GM18907 (cell line): ENCODE measurements around the gene LSM14B.
"Not testable (repeated sequence)": the region's sequence is repeated elsewhere in the genome, so short reads cannot be mapped to it uniquely, and the experiment has no call there.

ENCODE experiments used
- ATAC-seq: cut with Tn5 transposase; IDR thresholded peaks from one replicate; pipeline ENCODE4 v1.9.1; 2021; ENCODE audit warnings: mild to moderate bottlenecking, moderate library complexity; ENCODE audit not compliant: unreplicated experiment

Gene LSM14B

GRCh38 chr20:62143957-62144825 lies 21.9 kb downstream of the LSM14B start:
- ATAC-seq, result peak; percentile 21

GRCh38 chr20:62145688-62146018 lies 23.4 kb downstream of the LSM14B start:
- no peak for ATAC-seq

GRCh38 chr20:62146019-62146755 lies 23.9 kb downstream of the LSM14B start:
- no peak for ATAC-seq

GRCh38 chr20:62147125-62147524 lies 24.9 kb downstream of the LSM14B start:
- ATAC-seq, result no peak

GRCh38 chr20:62147528-62147927 lies 25.3 kb downstream of the LSM14B start:
- no peak for ATAC-seq

GRCh38 chr20:62148383-62148782 lies 26.1 kb downstream of the LSM14B start:
- ATAC-seq, result not testable (repeated sequence)

GRCh38 chr20:62148908-62149314 lies 26.6 kb downstream of the LSM14B start:
- no peak for ATAC-seq

GRCh38 chr20:62149532-62150309 lies 27.4 kb downstream of the LSM14B start:
- ATAC-seq, result no peak

GRCh38 chr20:62150310-62150575 lies 28.0 kb downstream of the LSM14B start:
- ATAC-seq, result no peak

GRCh38 chr20:62151225-62151624 lies 28.9 kb downstream of the LSM14B start:
- no peak for ATAC-seq

GRCh38 chr20:62151835-62152364 lies 29.6 kb downstream of the LSM14B start:
- no peak for ATAC-seq

- ATAC-seq, result no peak
These were observed 33.4 kb downstream of the LSM14B start for GRCh38 chr20:62155428-62156253.

GRCh38 chr20:62156254-62156556 lies 33.9 kb downstream of the LSM14B start:
- no peak for ATAC-seq

GRCh38 chr20:62156592-62157386 lies 34.5 kb downstream of the LSM14B start:
- ATAC-seq, result peak; percentile 59

GRCh38 chr20:62157387-62158087 lies 35.3 kb downstream of the LSM14B start:
- ATAC-seq, result no peak

GRCh38 chr20:62158088-62158400 lies 35.8 kb downstream of the LSM14B start:
- ATAC-seq, result no peak

- ATAC-seq, result no peak
These were observed 36.3 kb downstream of the LSM14B start for GRCh38 chr20:62158541-62158940.

GRCh38 chr20:62159052-62159451 lies 36.8 kb downstream of the LSM14B start:
- no peak for ATAC-seq

GRCh38 chr20:62159839-62160238 lies 37.6 kb downstream of the LSM14B start:
- ATAC-seq, result no peak

- no peak for ATAC-seq
These were observed 38.0 kb downstream of the LSM14B start for GRCh38 chr20:62160253-62160652.
